Measurements from ENCODE around the gene GRM7.
"Not testable (repeated sequence)": the region's sequence is repeated elsewhere in the genome, so short reads cannot be mapped to it uniquely, and the experiment has no call there.

GRM7 gene

DNA sequence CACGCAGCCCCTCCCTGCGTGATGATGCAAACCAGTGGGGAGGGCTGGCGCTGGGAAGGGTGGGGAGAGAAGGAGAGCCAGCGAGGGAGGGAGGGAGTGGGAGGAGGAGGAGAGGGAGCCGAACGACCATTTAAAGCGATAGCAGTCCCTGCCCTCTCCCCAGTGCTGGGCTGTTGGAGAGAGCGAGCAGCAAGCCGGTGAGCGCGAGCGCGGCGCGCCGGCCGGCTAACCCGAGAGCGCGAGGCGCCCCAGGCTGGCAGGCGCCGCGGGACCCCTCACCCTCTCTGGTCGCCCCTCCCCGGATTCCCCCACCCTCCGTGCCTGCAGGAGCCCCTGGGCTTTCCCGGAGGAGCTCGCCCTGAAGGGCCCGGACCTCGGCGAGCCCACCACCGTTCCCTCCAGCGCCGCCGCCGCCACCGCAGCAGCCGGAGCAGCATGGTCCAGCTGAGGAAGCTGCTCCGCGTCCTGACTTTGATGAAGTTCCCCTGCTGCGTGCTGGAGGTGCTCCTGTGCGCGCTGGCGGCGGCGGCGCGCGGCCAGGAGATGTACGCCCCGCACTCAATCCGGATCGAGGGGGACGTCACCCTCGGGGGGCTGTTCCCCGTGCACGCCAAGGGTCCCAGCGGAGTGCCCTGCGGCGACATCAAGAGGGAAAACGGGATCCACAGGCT is at the start of gene GRM7:
Gene GRM7 (plus strand): TSS at position 162 of the 671 bp plus-strand sequence.
- peak; percentile 27 for DNase-seq

DNA sequence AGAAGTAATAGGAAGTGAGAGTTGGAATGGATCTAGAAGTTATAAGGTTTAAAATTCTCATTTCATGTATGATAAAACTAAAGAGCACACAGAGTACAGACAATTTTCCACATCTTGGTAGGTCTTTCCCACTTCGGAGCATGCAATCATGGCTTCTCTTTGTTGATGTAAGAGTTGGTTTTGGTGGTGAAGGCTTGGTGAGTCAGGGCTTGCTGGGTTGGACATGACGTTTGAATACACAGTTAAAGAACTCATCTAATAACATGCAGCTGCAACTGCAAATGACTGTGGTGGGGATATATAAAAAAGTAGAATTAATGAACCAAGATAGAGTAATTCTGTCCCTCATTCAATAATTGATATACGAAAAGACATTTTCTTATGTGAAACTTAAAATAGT is 39.5 kb upstream of the GRM7 start:
- no peak for DNase-seq

DNA sequence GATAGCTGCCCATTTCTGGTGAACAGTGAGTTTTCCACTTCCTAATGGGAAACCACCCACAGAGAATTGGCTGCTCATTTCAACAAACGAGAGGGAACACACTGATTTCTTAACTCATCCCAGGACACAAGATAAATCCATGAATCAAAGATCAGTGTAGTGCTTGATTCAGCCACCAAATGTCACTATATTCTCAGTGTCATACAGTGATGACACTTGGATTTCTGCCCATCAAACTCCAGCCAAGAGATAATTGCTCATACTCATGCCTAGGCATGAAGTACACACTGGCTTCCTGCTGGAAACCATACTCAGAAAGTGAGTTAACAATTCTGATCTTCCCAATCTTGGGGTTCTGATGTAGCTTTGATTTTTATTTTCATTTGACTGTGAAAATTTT is 35.4 kb upstream of the GRM7 start:
- peak; percentile 71 for DNase-seq

DNA sequence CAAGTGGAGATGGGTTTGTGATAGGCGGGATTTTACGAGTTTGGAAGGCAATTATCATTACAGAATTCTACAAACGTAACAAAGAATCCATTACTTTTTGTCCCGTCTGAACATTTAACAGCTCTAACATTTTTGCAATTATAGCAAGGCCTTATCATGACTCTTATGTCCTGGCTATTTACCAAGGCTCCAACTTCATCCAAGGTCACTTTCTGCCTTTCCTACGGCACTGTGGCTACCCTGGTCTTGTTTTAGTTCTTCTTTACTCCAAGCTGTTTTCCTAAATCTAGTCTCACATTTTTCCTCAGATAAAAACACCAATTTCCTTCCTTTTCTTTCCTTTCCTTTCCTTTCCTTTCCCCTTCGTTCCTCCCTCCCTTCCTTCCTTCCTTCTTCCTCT is 33.5 kb upstream of the GRM7 start:
- no peak for DNase-seq

DNA sequence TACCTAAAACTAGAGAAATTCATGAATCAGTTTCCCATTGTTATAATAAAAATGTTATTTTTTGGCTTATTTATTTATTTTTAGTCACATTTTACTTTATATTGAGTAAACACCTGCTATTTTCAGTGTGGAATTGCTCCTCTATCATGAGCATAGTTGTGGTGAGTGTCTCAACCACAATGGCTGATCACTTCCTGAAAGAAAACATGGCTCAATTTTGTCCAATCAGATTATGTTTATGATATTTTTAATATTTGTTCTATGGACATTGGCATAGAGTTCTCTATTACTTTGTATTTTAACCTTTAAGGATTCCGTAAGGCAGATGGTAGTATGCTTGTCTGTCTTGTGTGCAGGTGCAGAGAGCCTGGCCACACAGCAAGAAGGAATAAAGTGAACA is 16.2 kb upstream of the GRM7 start:
- no peak for DNase-seq

DNA sequence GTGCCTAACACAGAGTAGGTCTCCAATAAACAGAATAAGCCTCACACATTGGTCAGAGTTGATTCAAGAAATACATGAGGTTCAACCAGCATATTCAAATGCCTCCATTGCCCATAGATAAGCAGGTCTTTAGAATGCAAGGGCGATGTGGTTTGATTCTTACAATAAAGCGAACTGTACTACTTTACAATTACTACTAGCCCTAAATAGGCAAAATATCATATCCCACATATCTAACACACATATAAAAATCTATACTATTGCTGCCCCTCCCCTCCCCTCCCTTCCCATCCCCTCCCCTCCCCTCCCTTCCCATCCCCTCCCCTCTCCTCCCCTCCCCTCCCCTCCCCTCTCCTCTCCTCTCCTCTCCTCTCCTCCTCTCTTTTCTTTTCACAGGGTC is 6.7 kb upstream of the GRM7 start:
- no peak for DNase-seq

DNA sequence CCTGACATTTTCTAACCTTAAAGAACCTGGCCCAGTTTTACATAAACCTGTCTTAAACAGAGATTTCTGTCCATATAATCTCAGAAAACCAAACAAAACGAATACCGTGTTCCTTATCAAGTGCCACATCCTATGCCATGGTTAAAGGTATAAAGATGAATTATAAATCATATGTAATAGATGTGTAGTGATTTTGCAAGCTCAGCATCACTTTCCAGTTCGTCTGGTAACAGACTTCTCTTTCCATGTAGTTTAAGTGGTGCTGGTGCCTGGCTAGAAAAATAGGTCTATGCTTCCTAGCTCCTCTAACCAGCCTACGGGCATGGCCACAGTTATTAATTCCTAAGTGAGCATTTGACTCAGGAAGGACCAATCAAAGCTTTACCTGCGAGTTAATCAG is 3.4 kb upstream of the GRM7 start:
- DNase-seq = no peak

DNA sequence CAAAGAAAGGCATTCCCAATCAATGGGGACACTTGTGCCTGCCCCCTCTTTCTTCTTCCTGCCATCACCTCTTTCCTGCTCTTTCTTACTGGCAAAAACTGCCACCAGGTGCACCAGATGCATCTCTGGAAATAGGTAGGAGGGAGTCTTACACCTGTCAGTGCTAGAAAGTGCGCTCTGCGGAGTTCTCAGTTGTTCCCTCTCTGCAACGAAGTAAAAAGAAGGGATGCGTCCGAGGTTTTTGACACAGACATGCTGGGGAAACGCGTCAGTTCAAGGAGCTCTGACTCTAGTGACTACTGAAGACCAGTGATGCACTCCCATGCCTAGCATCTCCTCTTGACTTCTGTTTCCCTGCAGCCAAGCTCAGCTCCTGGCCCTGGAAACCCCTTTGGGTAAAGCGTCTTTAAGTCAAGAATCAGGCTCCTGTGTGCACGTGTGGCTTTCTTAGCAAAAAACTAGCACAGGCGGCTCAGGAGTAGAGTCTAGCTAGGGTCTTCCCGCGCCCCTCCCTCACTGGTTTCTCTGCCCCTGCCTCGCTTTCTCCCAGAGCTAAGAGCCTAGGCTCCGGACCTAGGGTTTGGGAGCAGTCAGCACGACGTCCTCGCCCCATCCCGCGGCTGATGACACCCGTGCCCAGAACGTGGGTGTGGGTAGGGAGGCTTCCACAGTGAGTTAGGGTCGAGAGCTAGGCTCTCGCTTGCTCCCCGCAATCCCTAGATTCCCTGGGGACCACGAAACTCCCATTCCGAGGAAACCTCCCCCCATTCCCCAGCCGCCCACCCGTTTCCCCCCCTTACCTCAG is 564 bp upstream of the GRM7 start:
- DNase-seq = no peak

DNA sequence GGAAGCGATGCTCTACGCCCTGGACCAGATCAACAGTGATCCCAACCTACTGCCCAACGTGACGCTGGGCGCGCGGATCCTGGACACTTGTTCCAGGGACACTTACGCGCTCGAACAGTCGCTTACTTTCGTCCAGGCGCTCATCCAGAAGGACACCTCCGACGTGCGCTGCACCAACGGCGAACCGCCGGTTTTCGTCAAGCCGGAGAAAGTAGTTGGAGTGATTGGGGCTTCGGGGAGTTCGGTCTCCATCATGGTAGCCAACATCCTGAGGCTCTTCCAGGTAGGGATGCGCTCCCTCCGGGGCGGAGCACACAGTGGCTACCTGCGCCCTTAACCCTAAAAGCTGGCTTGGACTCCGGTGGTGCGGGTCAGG is 698 bp downstream of the GRM7 start:
- DNase-seq = no peak

DNA sequence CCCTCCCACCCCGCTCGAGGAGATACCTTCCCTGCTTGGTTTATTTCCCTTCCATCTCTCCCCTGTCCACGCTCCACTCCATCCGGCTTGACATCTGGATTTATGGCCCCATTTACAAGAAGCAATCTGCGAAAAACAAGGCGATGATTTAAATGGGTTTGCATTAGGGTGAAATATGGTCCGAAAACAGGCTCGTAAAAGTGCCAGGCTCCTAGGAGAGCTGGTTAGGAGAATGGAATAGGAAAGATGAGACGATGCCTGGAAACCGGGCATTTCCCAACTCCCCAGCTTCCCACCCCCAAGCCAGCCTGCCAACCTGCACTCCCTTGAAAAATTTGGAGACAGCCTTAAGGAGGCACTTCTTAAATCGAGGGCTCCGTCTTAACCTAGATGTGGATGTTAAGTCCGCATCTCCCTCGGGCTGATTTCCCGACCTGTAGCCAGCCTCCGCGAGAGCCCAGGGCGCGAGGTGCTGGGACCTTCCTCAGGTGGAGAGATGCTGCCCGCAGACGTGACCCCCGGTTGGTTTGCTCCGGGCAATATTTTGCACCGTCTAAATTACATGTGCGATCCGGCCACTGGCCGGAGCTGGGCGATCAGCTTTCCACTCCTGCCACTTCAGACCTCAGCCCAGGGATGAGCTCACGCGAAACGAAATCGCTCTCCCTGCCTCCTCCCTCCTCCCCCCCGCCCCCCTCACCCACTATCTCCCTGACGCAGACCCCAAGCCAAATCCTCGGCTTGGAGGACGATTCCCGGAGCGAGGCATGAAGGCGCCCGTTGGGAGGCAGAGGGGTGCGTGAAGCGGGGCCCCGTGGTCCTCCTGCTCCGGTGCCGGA is 1.3 kb downstream of the GRM7 start:
- DNase-seq = no peak

DNA sequence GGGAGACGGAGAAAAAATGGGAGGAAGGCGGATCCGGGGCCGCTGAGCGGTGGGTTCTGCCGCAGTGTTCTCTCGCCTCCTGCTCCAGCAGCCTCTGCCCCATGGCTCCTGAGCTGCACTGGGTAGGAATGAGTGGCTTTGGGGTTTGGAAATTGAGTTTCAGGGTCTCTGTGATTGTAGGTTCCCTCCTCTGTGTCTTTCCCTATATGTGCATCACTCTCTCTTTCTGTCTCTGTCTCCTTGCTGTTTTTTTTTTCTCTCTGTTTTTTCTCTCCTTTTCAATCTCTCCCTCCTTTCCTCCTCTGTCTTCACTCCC is 1.9 kb downstream of the GRM7 start:
- DNase-seq = no peak

DNA sequence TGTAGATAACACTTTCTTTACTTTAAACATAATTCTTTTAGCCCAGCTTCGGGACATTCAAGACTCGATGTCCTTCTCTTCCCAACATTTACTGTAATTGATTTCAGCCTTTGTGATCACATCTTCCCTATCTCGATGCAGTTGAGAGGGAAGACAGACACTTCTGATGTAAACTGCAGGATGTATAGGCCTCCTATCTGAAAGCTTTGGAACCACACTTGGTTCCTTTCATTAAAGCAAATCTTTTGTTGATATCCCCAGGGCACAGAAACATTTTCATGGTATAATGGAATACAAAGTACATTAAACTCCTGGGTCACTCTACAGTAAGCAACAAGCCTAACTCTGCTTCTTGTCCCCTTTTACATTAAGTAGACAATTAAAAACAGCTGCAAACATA is 6.4 kb downstream of the GRM7 start:
- DNase-seq = no peak

DNA sequence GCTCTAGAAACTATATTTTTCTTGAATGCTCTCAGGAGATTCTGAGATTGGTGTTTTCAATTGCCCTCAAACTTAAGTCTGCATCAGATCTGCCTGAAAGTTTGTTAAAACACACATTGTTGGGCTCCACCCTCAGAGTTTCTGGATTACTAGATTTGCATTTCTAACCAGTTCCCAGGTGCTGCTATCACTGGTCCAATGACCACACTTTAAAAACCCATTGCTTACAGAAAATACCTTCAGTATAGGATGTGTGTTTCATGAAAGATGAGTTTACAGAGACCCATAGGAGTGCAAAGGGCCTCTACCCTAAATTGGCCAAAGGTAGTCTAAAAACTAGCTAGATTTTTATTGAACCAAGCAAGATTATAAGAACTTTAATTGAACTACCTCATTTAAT is 17.8 kb downstream of the GRM7 start:
- no peak for DNase-seq

DNA sequence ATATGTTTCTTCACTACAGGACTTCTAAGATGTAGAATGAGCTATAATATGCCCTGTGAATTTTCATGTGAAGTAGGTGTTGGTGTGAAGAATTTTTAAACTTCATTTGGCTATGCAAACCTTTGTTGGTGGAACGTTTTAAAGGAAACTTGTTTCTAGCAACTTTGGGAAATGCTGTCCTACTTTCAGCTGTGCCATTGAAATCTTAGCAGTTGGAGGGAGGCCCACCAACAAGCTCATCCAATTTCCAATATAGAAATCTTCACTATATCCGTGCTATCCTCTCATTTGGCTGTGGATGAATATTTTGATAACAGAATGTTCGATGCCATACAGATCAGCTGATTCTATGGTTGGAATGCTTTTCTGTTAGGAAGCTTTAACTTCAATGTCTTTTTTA is 51.3 kb downstream of the GRM7 start:
- DNase-seq = no peak

DNA sequence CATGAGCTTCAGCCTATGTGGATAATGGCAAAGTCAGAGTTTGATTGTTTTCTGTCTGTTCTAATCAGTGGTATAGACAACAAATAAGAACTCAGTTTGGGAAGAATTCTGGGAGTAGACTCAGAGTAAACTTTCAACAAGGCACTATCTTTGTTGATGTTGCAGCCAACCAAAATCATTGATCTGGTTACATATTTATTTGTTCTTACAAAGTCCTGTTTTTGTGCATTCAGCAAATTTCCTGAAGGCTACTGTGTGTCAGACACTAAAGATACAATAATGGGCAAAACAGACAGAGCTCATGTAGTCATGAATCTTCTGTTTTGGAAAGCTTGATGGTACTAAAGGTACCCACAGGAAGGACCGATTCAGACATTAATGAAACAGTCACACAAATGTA is 55.0 kb downstream of the GRM7 start:
- DNase-seq = no peak

DNA sequence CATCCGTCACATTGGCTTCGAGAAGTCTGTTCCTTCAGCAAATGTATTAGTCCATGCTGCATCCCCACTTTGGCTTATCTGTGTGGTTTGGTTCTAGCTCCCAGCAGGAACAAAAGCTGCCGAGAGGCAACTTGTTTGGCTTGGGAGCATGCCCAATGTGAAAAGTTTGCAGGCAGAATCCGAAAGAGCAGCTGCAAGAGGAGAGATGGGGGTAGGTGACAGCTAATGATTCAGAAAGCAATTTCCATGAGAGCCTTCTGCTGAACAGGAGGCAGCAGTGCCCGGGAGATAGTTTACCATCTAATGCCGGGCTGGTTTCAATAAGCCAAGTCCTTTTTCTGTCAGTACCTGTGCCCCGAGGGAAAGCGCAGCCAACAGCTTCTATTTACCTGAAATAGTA is 60.2 kb downstream of the GRM7 start:
- peak; percentile 74 for DNase-seq

DNA sequence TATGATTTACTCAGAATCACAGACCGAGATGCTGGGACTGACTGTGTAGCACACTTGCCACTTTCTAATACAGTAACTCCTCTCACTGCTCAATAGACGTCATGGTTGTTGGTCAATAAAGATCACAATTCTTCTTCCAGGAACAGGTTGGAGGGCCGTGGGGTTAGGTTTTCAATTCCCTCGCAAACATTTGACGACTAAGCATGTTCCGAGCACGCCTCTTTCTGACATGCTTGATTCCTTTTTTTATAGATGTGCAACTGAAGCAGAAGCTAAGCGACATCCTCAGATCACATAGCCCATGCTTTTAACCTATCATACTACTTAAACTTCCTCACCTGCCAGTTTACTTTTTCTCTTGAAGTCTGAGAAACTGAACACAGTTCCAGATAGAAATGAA is 61.0 kb downstream of the GRM7 start:
- no peak for DNase-seq

DNA sequence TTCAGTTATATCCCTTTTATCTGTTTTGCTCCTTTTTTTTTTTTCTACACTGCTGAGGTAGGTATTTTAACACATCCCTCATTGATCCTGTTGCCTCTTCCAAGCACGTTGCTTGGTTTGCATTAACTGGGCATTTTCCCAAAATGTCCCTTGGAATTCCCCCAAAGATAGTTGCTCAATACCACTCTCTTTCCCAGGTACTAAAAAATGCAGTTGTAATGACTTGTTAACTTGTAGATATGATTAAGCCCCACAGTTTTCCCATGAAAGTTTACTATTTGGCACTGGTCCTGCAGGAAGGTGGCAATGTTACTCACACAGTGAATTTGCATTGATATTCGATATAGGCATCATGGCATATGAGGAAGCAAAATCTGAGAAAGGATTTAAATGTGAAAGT is 67.1 kb downstream of the GRM7 start:
- DNase-seq = no peak

DNA sequence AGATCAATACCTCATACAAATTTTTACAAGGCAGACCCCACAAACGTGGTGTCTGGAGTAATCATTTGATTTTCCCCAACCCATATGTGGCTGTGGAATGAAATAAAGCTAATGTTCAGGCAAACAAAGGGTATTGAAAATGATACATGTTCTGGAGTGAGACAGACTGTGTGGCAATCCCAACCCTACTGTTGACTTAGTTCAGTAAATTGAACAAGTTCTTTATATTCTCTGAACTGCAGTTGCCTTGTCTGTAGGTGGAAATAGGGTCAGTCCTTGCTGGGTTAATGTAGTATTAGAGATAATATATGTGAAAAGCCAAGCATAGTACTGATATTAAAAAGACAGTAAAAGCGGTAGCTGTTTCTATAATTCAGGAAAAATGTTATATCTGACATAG is 69.0 kb downstream of the GRM7 start:
- DNase-seq = no peak

DNA sequence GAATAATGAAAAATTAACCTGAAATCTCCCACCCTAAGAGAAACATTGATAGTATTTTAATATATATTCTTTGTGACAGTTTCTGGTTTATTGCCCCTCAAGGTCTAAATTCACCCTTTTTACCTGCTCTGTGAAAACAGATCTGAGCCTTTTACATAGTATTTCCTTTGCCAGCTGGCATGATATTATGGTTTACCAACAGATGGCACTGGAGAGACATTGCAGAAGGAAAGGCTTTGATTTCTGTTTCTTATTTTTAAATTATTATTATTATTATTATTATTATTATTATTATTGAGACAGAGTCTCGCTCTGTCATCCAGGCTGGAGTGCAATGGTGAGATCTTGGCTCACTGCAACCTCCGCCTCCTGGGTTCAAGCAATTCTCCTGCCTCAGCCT is 74.5 kb downstream of the GRM7 start:
- not testable (repeated sequence) for DNase-seq

DNA sequence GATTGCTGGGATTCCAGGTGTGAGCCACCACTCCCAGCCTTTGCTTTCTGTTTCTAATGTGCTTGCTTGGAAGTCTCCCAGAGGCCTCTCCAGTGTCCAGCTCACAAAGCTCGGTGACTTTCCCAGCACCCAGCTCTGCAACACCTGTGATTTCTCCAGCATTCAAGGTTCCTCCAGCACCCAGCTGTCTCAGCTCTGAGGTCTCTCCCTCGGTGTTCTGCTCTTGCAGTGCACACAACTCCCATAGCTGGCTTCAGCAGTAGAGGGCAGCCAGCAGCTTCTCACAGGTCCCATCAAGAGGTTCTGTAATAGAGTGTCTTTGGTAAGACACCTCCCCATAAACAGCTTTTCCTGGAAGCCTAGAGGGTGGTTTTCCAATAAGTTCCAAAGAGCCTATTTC is 75.1 kb downstream of the GRM7 start:
- DNase-seq = no peak

DNA sequence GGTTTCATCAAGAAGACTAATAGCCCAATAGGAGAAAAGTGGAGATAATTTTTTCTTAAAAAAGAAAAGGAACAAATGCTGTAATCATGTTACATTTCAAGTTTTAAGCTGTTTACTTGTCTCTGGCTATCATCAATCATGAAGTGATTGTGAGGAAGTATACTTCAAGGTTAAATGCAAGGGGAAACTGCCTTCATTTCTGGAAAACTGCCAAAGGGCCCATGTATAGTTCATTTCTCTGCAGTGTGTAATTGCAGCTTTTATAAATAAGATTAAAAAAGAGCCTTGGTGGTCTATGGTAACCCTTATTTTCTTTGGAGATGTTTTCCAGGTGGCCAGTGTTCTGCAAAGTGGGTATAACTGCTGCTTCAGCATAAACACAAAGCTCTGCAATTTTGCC is 101.9 kb downstream of the GRM7 start:
- DNase-seq = no peak

DNA sequence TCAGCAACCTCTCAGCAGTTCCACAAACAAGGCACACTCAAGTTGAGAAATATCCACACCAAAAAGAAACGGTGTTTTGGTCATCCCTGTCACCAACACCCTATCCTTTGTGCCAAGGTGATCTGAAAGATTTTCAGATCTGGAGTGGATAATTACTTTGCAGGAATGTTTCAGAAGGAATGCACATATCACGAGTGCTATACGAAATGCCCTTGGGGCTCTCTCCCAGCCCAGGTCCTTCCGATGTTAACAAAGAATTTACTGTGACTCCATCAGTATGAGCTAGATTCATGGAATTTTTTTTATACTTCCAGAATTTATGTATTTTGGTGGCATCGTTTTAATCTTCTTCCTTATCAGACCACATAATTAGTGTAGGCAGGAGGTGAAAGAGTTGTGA is 105.0 kb downstream of the GRM7 start:
- DNase-seq = no peak

DNA sequence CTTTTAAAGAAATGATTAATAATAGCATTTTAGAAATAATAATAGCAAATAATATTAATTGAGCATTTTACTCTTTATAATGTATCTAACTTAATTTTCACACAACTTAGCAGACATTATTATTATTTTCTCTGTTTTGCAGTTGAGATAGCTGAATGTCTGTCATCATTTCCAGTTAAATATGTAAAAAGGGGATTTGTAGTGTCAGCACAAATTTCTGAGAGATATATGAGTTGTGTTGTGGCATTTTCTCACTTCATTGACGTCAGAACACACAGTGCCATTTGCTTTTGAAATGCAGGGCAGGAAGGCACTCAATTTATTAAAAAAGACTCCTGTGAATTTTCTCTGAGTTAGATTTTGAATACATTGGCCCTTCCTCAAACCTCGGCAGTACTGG is 111.0 kb downstream of the GRM7 start:
- DNase-seq = no peak

Data from NCI-H1105 (cell line).